Measurements from ENCODE around the gene TARS2. TPM values are rescaled to one million over a fixed set of nuclear protein-coding genes. Genes with fewer than 3 reads are reported as not detected.

TARS2 gene
- total and polyA plus RNA-seq, 10 of the 15 experiments (the other 5 are each of a cell fraction or from before 2014, with no cell fraction given) = 11.0 to 51.8 (median 45.2) TPM

DNA sequence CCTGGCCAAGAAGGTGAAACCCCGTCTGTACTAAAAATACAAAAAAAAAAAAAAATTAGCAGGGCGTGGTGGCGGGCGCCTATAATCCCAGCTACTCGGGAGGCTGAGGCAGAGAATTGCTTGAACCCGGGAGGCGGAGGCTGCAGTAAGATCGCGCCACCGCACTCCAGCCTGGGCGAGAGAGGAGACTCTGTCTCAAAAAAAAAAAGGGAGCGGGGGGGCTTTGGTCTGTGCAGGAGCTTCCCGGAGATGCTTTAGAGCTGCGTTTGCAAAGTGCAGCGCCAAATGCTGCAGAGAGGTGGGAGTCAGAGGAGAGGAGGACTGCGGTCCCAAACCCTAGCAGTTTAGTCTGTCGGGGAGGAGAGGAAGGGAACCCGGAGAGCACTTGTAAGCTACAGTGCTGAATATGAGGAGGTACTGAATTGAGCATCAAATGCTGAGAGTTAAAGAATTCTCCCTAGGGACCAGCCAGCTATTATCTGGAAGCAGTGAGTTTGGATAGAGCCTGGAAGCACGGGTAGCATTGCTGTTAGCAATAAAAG lies 28.9 kb downstream of the TARS2 start:
- no peaks in the 10 kb centered on the region for H3K79me2 ChIP-seq (ENCODE audit: control insufficient read depth, insufficient read depth, low read length)
- CTCF ChIA-PET = interaction anchor here (0.6 to 3.3 kb wide), 19 partner anchors 11 to 586 kb away, joined by 3 to 36 read pairs (median 4); no protein-coding TSS in a partner anchor
- WGBS (ENCODE audit: insufficient coverage, insufficient replicate concordance, low lambda C conversion rate, missing lambda C conversion rate) = 0% methylated on average over 19 of the region's 19 CpGs
- H3K4me3 ChIP-seq = peak overlapping the region; percentile 74
- H3K4me2 ChIP-seq (ENCODE audit: control insufficient read depth, insufficient read depth) = peak overlapping the region; percentile 98
- no peaks in the 10 kb centered on the region for H3K9me3 ChIP-seq (replicated peaks; ENCODE audit: control insufficient read depth, insufficient read depth, low read length)
- no peak overlapping the region for H3K27ac ChIP-seq (ENCODE audit: control insufficient read depth, insufficient read depth)
- RAD21 ChIA-PET (ENCODE audit: unreplicated experiment) = interaction anchor here (1.0 to 1.8 kb wide), 6 partner anchors 14 to 260 kb away, joined by 3 to 8 read pairs (median 4); partner anchors contain the start of gene TARS2
- peak overlapping the region; percentile 95 for H2AFZ ChIP-seq (ENCODE audit: control insufficient read depth, low read depth, low read length)
- SMC1A ChIA-PET (ENCODE audit: uncharacterized antibody, unreplicated experiment) = interaction anchor here (0.6 to 4.1 kb wide), 16 partner anchors 8 to 490 kb away, joined by 3 to 26 read pairs (median 3); partner anchors contain the start of genes ECM1, ENSA, MINDY1 and RPRD2
- no peaks in the 10 kb centered on the region for H3K27me3 ChIP-seq (replicated peaks in 1 of 2; ENCODE audit: control insufficient read depth in 2 of 2, insufficient read depth in 2 of 2, low read length in 1 of 2)
- in situ Hi-C loops (cut with MboI) = no loop called here
- H3K36me3 ChIP-seq (ENCODE audit: control insufficient read depth in 2 of 2, insufficient read depth in 2 of 2, low read length in 1 of 2) = no peaks in the 10 kb centered on the region; a peak in 1 of 4 replicates
- POLR2A ChIA-PET = interaction anchor here (0.5 to 1.6 kb wide), 9 partner anchors 18 to 181 kb away, joined by 3 to 5 read pairs (median 3); partner anchors contain the start of genes ENSA and GOLPH3L
- no peaks in the 10 kb centered on the region for H4K20me1 ChIP-seq (ENCODE audit: control insufficient read depth, insufficient read depth)
- FAIRE-seq (no peak), DNase-seq (ENCODE audit: low read depth, low spot score) (no peak), ATAC-seq (peak; percentile 35)
- intact Hi-C loops (cut with micrococcal nuclease; ENCODE audit: unreplicated experiment) = loop anchor here (5.0 kb wide), 2 partner anchors 54 to 259 kb away; partner anchors contain the start of gene CA14
- peaks cover 13% of the 10 kb centered on the region for H3K4me1 ChIP-seq (ENCODE audit: control insufficient read depth, insufficient read depth, low read length)
- TF ChIP-seq, protein P1, sequence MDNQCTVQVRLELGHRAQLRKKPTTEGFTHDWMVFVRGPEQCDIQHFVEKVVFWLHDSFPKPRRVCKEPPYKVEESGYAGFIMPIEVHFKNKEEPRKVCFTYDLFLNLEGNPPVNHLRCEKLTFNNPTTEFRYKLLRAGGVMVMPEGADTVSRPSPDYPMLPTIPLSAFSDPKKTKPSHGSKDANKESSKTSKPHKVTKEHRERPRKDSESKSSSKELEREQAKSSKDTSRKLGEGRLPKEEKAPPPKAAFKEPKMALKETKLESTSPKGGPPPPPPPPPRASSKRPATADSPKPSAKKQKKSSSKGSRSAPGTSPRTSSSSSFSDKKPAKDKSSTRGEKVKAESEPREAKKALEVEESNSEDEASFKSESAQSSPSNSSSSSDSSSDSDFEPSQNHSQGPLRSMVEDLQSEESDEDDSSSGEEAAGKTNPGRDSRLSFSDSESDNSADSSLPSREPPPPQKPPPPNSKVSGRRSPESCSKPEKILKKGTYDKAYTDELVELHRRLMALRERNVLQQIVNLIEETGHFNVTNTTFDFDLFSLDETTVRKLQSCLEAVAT (IDR thresholded peaks at IDR 0.05) = 0 out of 2 replicates have a peak, but pooled peaks have one; percentile 17
- TF ChIP-seq JUND (IDR thresholded peaks at IDR 0.05; ENCODE audit: low read depth, low read length) (no peak), BCL11A (IDR thresholded peaks at IDR 0.05; ENCODE audit: low read depth, low read length) (no peak)
- BruUV-seq (replicated peaks) = no TSS peak
- peak overlapping the region; percentile 61; the same call in 1 of the 2 replicates for H3K9ac ChIP-seq (ENCODE audit: control insufficient read depth, insufficient read depth, low read length)

Measured in GM12878 (cell line).